Liver (tissue), 3 donors: ENCODE measurements around the gene NKD2.

Experiments
- FOXA1 ChIP-seq: IDR thresholded peaks from 2 replicates; pipeline ENCODE4 v1.6.1; 2016; ENCODE audit warnings: antibody characterized with exemption
- GABPA ChIP-seq, 2 donors: IDR thresholded peaks in 1 of 2; conservative IDR thresholded peaks in 1 of 2; 2 replicates each; pipeline ENCODE4 v1.6.1; 2016; ENCODE audit warnings: antibody characterized with exemption in 2 of 2, mild to moderate bottlenecking in 1 of 2, moderate library complexity in 1 of 2
- HNF4A ChIP-seq, 2 donors: conservative IDR thresholded peaks; 2 replicates each; pipeline ENCODE4 v1.6.1; 2016; ENCODE audit warnings: antibody characterized with exemption in 2 of 2, mild to moderate bottlenecking in 2 of 2
- JUND ChIP-seq, 2 donors: IDR thresholded peaks; 2 replicates each; pipeline ENCODE4 v1.6.1; 2016; ENCODE audit warnings: antibody characterized with exemption in 2 of 2
- NR2F2 ChIP-seq: IDR thresholded peaks from 2 replicates; pipeline ENCODE4 v1.6.1; 2016; ENCODE audit warnings: antibody characterized with exemption
- RXRA ChIP-seq, 2 donors: IDR thresholded peaks; 2 replicates each; pipeline ENCODE4 v1.6.1; 2017 to 2018; ENCODE audit warnings: antibody characterized with exemption in 2 of 2, mild to moderate bottlenecking in 1 of 2
- SP1 ChIP-seq: IDR thresholded peaks from 2 replicates; pipeline ENCODE4 v1.6.1; 2018; ENCODE audit warnings: antibody characterized with exemption, mild to moderate bottlenecking
- TAF1 ChIP-seq: conservative IDR thresholded peaks from 2 replicates; pipeline ENCODE4 v1.6.1; 2016; ENCODE audit warnings: antibody characterized with exemption, mild to moderate bottlenecking
- YY1 ChIP-seq: IDR thresholded peaks from 2 replicates; pipeline ENCODE4 v1.6.1; 2016; ENCODE audit warnings: antibody characterized with exemption, mild to moderate bottlenecking
- TF ChIP-seq, protein P1 (sequence below): fragments of 150-350 bp; IDR thresholded peaks from 2 replicates; pipeline ENCODE4 v1.5.1; 2017; ENCODE audit warnings: improper control_type of control experiment, low read depth, low read length; ENCODE audit not compliant: missing input control
- TF ChIP-seq, protein P2 (sequence below): IDR thresholded peaks from 2 replicates; pipeline ENCODE4 v1.6.1; 2016; ENCODE audit warnings: antibody characterized with exemption
- TF ChIP-seq, protein P3 (sequence below): IDR thresholded peaks from 2 replicates; pipeline ENCODE4 v1.6.1; 2016; ENCODE audit warnings: antibody characterized with exemption, mild to moderate bottlenecking
- TF ChIP-seq, protein P4 (sequence below): IDR thresholded peaks from 2 replicates; pipeline ENCODE4 v1.6.1; 2016; ENCODE audit warnings: antibody characterized with exemption
- TF ChIP-seq, protein P5 (sequence below): IDR thresholded peaks from 2 replicates; pipeline ENCODE4 v1.6.1; 2016; ENCODE audit warnings: antibody characterized with exemption
- donor health status: healthy.
- donor health status: healthy.

DNA sequence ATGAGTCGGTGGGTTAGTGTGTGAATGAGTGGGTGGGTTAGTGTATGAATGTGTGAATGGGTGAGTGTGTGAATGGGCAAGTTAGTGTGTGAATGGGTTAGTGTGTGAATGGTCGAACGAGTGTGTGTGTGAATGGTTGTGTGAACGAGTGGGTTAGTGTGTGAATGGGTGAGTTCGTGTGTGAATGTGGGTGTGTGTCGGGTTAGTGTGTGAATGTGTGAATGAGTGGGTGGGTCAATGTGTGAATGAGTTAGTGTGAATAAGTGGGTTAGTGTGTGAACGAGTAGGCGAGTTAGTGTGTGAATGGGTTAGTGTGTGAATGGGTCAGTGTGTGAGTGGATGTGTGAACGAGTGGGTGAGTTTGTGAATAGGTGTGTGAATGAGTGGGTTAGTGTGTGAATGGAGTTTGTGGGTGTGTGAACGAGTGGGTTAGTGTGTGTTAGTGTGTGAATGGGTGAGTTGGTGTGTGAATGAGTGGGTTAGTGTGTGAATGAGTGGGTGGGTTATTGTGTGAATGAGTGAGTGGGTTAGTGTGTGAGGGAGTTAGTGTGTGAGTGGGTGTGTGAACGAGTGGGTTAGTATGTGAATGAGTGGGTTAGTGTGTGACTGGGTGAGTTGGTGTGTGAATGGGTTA lies 38.8 kb downstream of the NKD2 start:
- TF ChIP-seq, protein P1, sequence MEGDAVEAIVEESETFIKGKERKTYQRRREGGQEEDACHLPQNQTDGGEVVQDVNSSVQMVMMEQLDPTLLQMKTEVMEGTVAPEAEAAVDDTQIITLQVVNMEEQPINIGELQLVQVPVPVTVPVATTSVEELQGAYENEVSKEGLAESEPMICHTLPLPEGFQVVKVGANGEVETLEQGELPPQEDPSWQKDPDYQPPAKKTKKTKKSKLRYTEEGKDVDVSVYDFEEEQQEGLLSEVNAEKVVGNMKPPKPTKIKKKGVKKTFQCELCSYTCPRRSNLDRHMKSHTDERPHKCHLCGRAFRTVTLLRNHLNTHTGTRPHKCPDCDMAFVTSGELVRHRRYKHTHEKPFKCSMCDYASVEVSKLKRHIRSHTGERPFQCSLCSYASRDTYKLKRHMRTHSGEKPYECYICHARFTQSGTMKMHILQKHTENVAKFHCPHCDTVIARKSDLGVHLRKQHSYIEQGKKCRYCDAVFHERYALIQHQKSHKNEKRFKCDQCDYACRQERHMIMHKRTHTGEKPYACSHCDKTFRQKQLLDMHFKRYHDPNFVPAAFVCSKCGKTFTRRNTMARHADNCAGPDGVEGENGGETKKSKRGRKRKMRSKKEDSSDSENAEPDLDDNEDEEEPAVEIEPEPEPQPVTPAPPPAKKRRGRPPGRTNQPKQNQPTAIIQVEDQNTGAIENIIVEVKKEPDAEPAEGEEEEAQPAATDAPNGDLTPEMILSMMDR: no peak
- no peak for TF ChIP-seq GABPA (IDR thresholded peaks at IDR 0.05 in 1 of 2, conservative IDR thresholded peaks at IDR 0.05 in 1 of 2)
- TF ChIP-seq, protein P2, sequence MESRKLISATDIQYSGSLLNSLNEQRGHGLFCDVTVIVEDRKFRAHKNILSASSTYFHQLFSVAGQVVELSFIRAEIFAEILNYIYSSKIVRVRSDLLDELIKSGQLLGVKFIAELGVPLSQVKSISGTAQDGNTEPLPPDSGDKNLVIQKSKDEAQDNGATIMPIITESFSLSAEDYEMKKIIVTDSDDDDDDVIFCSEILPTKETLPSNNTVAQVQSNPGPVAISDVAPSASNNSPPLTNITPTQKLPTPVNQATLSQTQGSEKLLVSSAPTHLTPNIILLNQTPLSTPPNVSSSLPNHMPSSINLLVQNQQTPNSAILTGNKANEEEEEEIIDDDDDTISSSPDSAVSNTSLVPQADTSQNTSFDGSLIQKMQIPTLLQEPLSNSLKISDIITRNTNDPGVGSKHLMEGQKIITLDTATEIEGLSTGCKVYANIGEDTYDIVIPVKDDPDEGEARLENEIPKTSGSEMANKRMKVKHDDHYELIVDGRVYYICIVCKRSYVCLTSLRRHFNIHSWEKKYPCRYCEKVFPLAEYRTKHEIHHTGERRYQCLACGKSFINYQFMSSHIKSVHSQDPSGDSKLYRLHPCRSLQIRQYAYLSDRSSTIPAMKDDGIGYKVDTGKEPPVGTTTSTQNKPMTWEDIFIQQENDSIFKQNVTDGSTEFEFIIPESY: no peak
- no peak for TF ChIP-seq NR2F2
- TF ChIP-seq, protein P3, sequence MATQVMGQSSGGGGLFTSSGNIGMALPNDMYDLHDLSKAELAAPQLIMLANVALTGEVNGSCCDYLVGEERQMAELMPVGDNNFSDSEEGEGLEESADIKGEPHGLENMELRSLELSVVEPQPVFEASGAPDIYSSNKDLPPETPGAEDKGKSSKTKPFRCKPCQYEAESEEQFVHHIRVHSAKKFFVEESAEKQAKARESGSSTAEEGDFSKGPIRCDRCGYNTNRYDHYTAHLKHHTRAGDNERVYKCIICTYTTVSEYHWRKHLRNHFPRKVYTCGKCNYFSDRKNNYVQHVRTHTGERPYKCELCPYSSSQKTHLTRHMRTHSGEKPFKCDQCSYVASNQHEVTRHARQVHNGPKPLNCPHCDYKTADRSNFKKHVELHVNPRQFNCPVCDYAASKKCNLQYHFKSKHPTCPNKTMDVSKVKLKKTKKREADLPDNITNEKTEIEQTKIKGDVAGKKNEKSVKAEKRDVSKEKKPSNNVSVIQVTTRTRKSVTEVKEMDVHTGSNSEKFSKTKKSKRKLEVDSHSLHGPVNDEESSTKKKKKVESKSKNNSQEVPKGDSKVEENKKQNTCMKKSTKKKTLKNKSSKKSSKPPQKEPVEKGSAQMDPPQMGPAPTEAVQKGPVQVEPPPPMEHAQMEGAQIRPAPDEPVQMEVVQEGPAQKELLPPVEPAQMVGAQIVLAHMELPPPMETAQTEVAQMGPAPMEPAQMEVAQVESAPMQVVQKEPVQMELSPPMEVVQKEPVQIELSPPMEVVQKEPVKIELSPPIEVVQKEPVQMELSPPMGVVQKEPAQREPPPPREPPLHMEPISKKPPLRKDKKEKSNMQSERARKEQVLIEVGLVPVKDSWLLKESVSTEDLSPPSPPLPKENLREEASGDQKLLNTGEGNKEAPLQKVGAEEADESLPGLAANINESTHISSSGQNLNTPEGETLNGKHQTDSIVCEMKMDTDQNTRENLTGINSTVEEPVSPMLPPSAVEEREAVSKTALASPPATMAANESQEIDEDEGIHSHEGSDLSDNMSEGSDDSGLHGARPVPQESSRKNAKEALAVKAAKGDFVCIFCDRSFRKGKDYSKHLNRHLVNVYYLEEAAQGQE: no peak
- TF ChIP-seq TAF1: no peak
- no peak for TF ChIP-seq RXRA (IDR thresholded peaks at IDR 0.05)
- no peak for TF ChIP-seq SP1
- TF ChIP-seq YY1: no peak
- TF ChIP-seq, protein P4, sequence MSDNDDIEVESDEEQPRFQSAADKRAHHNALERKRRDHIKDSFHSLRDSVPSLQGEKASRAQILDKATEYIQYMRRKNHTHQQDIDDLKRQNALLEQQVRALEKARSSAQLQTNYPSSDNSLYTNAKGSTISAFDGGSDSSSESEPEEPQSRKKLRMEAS: no peak
- no peak for TF ChIP-seq JUND (IDR thresholded peaks at IDR 0.05)
- no peak for TF ChIP-seq HNF4A (conservative IDR thresholded peaks at IDR 0.05)
- TF ChIP-seq, protein P5, sequence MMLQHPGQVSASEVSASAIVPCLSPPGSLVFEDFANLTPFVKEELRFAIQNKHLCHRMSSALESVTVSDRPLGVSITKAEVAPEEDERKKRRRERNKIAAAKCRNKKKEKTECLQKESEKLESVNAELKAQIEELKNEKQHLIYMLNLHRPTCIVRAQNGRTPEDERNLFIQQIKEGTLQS: no peak
- TF ChIP-seq FOXA1: no peak
